ENCODE results near the gene PRPS1. TPM values are rescaled to one million over a fixed set of nuclear protein-coding genes. Genes with fewer than 3 reads are reported as not detected.
"Not testable (repeated sequence)": the region's sequence is repeated elsewhere in the genome, so short reads cannot be mapped to it uniquely, and the experiment has no call there.

Gene PRPS1
- total and polyA plus RNA-seq, 4 donors: 13.3 to 32.2 (median 26.1) TPM

GRCh38 chrX:107602694-107603239 lies 25.5 kb upstream of the PRPS1 start (continued):
- TF ChIP-seq REST (IDR thresholded peaks at IDR 0.05) (no peak), EGR1 (IDR thresholded peaks at IDR 0.05; ENCODE audit: low read depth in 2 of 2) (no peak)

GRCh38 chrX:107603429-107604159 lies 24.7 kb upstream of the PRPS1 start:
- H3K27me3 ChIP-seq (ENCODE audit: control insufficient read depth in 4 of 4, insufficient read depth in 4 of 4, low read length in 3 of 4): peaks cover 0 to 3% (median 0%) of the 10 kb centered on the region in 4 donors
- H3K36me3 ChIP-seq (ENCODE audit: control insufficient read depth in 4 of 4, insufficient read depth in 3 of 4, low read depth in 1 of 4, low read length in 3 of 4): no peaks in the 10 kb centered on the region
- WGBS: 69% methylated on average over 13 of the region's 13 CpGs
- no peaks in the 10 kb centered on the region for H3K9me3 ChIP-seq (ENCODE audit: control insufficient read depth in 4 of 4, low read length in 3 of 4)
- TF ChIP-seq HNF4G (IDR thresholded peaks at IDR 0.05) (no peak), YY1 (IDR thresholded peaks at IDR 0.05) (no peak), TAF1 (conservative IDR thresholded peaks at IDR 0.05) (no peak), SP1 (IDR thresholded peaks at IDR 0.05) (no peak), EGR1 (IDR thresholded peaks at IDR 0.05; ENCODE audit: low read depth in 2 of 2) (no peak), RAD21 (IDR thresholded peaks at IDR 0.05) (no peak), HNF4A (conservative IDR thresholded peaks at IDR 0.05) (no peak), FOXA1 (IDR thresholded peaks at IDR 0.05) (no peak), ZBTB33 (IDR thresholded peaks at IDR 0.05) (no peak), MAX (IDR thresholded peaks at IDR 0.05) (no peak), RXRA (IDR thresholded peaks at IDR 0.05) (no peak), FOXA2 (IDR thresholded peaks at IDR 0.05) (no peak), ATF3 (IDR thresholded peaks at IDR 0.05) (no peak), CTCF (IDR thresholded peaks at IDR 0.05; ENCODE audit: low read depth, low read length, missing input control) (no peak), REST (IDR thresholded peaks at IDR 0.05) (no peak), JUND (IDR thresholded peaks at IDR 0.05) (no peak), NR2F2 (IDR thresholded peaks at IDR 0.05) (no peak), GABPA (IDR thresholded peaks at IDR 0.05 in 1 of 2, conservative IDR thresholded peaks at IDR 0.05 in 1 of 2) (no peak)
- H3K4me1 ChIP-seq (ENCODE audit: control insufficient read depth in 4 of 4, insufficient read depth in 4 of 4, low read length in 3 of 4): no peaks in the 10 kb centered on the region
- no peak overlapping the region for H3K4me3 ChIP-seq (ENCODE audit: low read depth in 1 of 3, low read length in 3 of 3)
- DNase-seq (ENCODE audit: low spot score): no peak
- no peak overlapping the region for H3K27ac ChIP-seq (ENCODE audit: low read depth in 1 of 2, low read length in 2 of 2)
- no peak overlapping the region for H3K9ac ChIP-seq (ENCODE audit: low read depth in 1 of 2, low read length in 2 of 2)

- H3K4me1 ChIP-seq (ENCODE audit: control insufficient read depth in 4 of 4, insufficient read depth in 4 of 4, low read length in 3 of 4); H3K9me3 ChIP-seq (ENCODE audit: control insufficient read depth in 4 of 4, low read length in 3 of 4); H3K27ac ChIP-seq (ENCODE audit: low read depth in 1 of 2, low read length in 2 of 2); H3K9ac ChIP-seq (ENCODE audit: low read depth in 1 of 2, low read length in 2 of 2); H3K27me3 ChIP-seq (ENCODE audit: control insufficient read depth in 4 of 4, insufficient read depth in 4 of 4, low read length in 3 of 4); DNase-seq (ENCODE audit: low spot score); H3K36me3 ChIP-seq (ENCODE audit: control insufficient read depth in 4 of 4, insufficient read depth in 3 of 4, low read depth in 1 of 4, low read length in 3 of 4); H3K4me3 ChIP-seq (ENCODE audit: low read depth in 1 of 3, low read length in 3 of 3): not testable (repeated sequence)
- WGBS: 93% methylated on average over 5 of the region's 5 CpGs
These were observed 19.2 kb upstream of the PRPS1 start for GRCh38 chrX:107609061-107609460.

All from liver (tissue), 9 donors.